HEK293 (cell line): ENCODE results near the gene ST7.

ENCODE experiments used
- CTCF ChIA-PET: fragments of 350-600 bp; formaldehyde crosslinking; extraction: SDS; loops from one replicate; lab custom pipeline; 2021; ENCODE audit warnings: antibody characterized with exemption; lab: Yijun Ruan, JAX
- POLR2A ChIA-PET: fragments of 300-600 bp; formaldehyde crosslinking; extraction: SDS; loops from one replicate; lab custom pipeline; 2020; ENCODE audit warnings: antibody characterized with exemption, inconsistent platforms; lab: Yijun Ruan, JAX
- H3K27ac ChIP-seq: fragments of 200-500 bp; sonication (Bioruptor generic); 2 replicates; pipeline ENCODE4 v1.5.1; 2014; ENCODE audit warnings: low read depth, low read length, control low read depth, inconsistent platforms; ENCODE audit errors: extremely low read depth
- H3K36me3 ChIP-seq, 2 experiments: fragments of 200-500 bp in 1 of 2; sonication (Bioruptor generic) in 1 of 2; 1 replicate in 1 of 2; 2 replicates in 1 of 2; pipeline ENCODE4 v1.5.1; 2014 to 2017; ENCODE audit warnings: inconsistent platforms in 2 of 2, low read length in 2 of 2; ENCODE audit not compliant: control insufficient read depth in 2 of 2, insufficient read depth in 1 of 2
- H3K4me1 ChIP-seq: fragments of 200-500 bp; sonication (Bioruptor generic); 2 replicates; pipeline ENCODE4 v1.5.1; 2014; ENCODE audit warnings: mild to moderate bottlenecking, low read length, inconsistent platforms; ENCODE audit not compliant: control insufficient read depth, insufficient read depth
- H3K4me3 ChIP-seq: 2 replicates; pipeline ENCODE4 v1.5.1; 2011; ENCODE audit warnings: low read depth, mild to moderate bottlenecking, control low read depth, low read length, moderate library complexity
- H3K9me3 ChIP-seq: fragments of 200-500 bp; sonication (Bioruptor generic); 2 replicates; pipeline ENCODE4 v1.5.1; 2014; ENCODE audit warnings: low read depth, low read length, inconsistent platforms; ENCODE audit not compliant: control insufficient read depth, insufficient read depth
- FEZF1 ChIP-seq: fragments of 450-650 bp; formaldehyde crosslinking; IDR thresholded peaks from 2 replicates; pipeline ENCODE4 v1.5.1; 2016; ENCODE audit warnings: missing biosample characterization, missing genetic modification characterization
- HOXA7 ChIP-seq: sonication (generic); formaldehyde crosslinking; IDR thresholded peaks from 2 replicates; pipeline ENCODE4 v1.8.1; 2022; ENCODE audit warnings: missing genetic modification reagents, borderline replicate concordance
- MYNN ChIP-seq: fragments of 450-650 bp; formaldehyde crosslinking; IDR thresholded peaks from 2 replicates; pipeline ENCODE4 v1.5.1; 2016; ENCODE audit warnings: missing biosample characterization, missing genetic modification characterization, borderline replicate concordance
- PRDM1 ChIP-seq: fragments of 450-650 bp; formaldehyde crosslinking; IDR thresholded peaks from 2 replicates; pipeline ENCODE4; 2016; ENCODE audit warnings: missing biosample characterization, missing genetic modification characterization
- SP7 ChIP-seq: fragments of 450-650 bp; formaldehyde crosslinking; IDR thresholded peaks from 2 replicates; pipeline ENCODE4 v1.5.1; 2016; ENCODE audit warnings: missing biosample characterization, missing genetic modification characterization
- YY1 ChIP-seq: fragments of 450-650 bp; formaldehyde crosslinking; IDR thresholded peaks from 2 replicates; pipeline ENCODE4 v1.5.1; 2018; ENCODE audit warnings: missing biosample characterization, missing genetic modification characterization
- ZBTB1 ChIP-seq: fragments of 450-650 bp; formaldehyde crosslinking; IDR thresholded peaks from 2 replicates; pipeline ENCODE4 v1.5.1; 2016; ENCODE audit warnings: missing biosample characterization, missing genetic modification characterization
- ZFHX2 ChIP-seq: fragments of 450-650 bp; formaldehyde crosslinking; conservative IDR thresholded peaks from 2 replicates; pipeline ENCODE4 v1.5.1; 2016; ENCODE audit warnings: missing biosample characterization, missing genetic modification characterization
- ZFP69B ChIP-seq: fragments of 450-650 bp; formaldehyde crosslinking; IDR thresholded peaks from 2 replicates; pipeline ENCODE4 v1.5.1; 2016; ENCODE audit warnings: missing biosample characterization, missing genetic modification characterization
- ZNF175 ChIP-seq: fragments of 450-650 bp; formaldehyde crosslinking; IDR thresholded peaks from 2 replicates; pipeline ENCODE4 v1.5.1; 2016; ENCODE audit warnings: missing biosample characterization, missing genetic modification characterization
- ZNF211 ChIP-seq: fragments of 450-650 bp; formaldehyde crosslinking; IDR thresholded peaks from 2 replicates; pipeline ENCODE4 v1.5.1; 2016; ENCODE audit warnings: low read depth, missing biosample characterization, missing genetic modification characterization
- ZNF26 ChIP-seq: fragments of 450-650 bp; formaldehyde crosslinking; IDR thresholded peaks from 2 replicates; pipeline ENCODE4 v1.5.1; 2016; ENCODE audit warnings: missing biosample characterization, missing genetic modification characterization
- ZNF302 ChIP-seq: fragments of 450-650 bp; formaldehyde crosslinking; IDR thresholded peaks from 2 replicates; pipeline ENCODE4 v1.5.1; 2016; ENCODE audit warnings: missing biosample characterization, missing genetic modification characterization, low read depth
- ZNF350 ChIP-seq: fragments of 450-650 bp; formaldehyde crosslinking; IDR thresholded peaks from 2 replicates; pipeline ENCODE4 v1.5.0; 2017; ENCODE audit warnings: missing biosample characterization, mild to moderate bottlenecking, missing genetic modification characterization
- ZNF354C ChIP-seq: fragments of 450-650 bp; formaldehyde crosslinking; IDR thresholded peaks from 2 replicates; pipeline ENCODE4 v1.5.1; 2016; ENCODE audit warnings: missing biosample characterization, missing genetic modification characterization, low read depth, borderline replicate concordance
- ZNF394 ChIP-seq: fragments of 450-650 bp; formaldehyde crosslinking; IDR thresholded peaks from 2 replicates; pipeline ENCODE4 v1.5.1; 2016; ENCODE audit warnings: missing biosample characterization, missing genetic modification characterization, mild to moderate bottlenecking, moderate library complexity, borderline replicate concordance
- ZNF404 ChIP-seq: fragments of 450-650 bp; formaldehyde crosslinking; IDR thresholded peaks from 2 replicates; pipeline ENCODE4 v1.5.1; 2017; ENCODE audit warnings: missing biosample characterization, missing genetic modification characterization
- ZNF518A ChIP-seq: fragments of 450-650 bp; formaldehyde crosslinking; conservative IDR thresholded peaks from 2 replicates; pipeline ENCODE4 v1.5.1; 2016; ENCODE audit warnings: low read depth, missing biosample characterization, missing genetic modification characterization
- ZNF530 ChIP-seq: fragments of 450-650 bp; formaldehyde crosslinking; IDR thresholded peaks from 2 replicates; pipeline ENCODE4 v1.5.1; 2016; ENCODE audit warnings: low read depth, missing biosample characterization, missing genetic modification characterization
- ZSCAN23 ChIP-seq: fragments of 450-650 bp; formaldehyde crosslinking; IDR thresholded peaks from 2 replicates; pipeline ENCODE4 v1.5.1; 2016; ENCODE audit warnings: missing biosample characterization, missing genetic modification characterization
- ZSCAN5A ChIP-seq: fragments of 450-650 bp; formaldehyde crosslinking; IDR thresholded peaks from 2 replicates; pipeline ENCODE4 v1.5.1; 2016; ENCODE audit warnings: missing biosample characterization, missing genetic modification characterization

The ST7 gene

DNA sequence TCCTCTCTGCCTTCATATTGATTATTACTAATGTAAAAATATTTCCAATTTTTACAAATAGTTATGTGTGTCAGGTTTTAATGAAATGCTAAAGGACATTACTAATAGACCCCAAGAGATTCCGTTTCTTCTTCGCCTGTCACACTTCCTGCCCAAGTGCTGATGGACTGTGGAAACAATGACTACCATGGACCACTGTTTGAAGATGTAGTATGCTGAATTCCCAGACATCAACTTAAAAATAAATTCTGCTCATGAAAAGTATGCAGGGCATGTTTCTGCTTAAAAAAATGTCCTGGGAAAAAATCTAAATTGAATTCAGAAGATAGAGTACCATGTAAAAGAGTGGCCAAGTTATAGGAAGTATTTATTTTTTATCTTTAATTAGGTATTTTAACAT lies 52.1 kb downstream of the ST7 start (continued):
- TF ChIP-seq ZNF26 (tag by site-specific recombination) = no peak
- no peak for TF ChIP-seq ZSCAN23 (tag by site-specific recombination)

DNA sequence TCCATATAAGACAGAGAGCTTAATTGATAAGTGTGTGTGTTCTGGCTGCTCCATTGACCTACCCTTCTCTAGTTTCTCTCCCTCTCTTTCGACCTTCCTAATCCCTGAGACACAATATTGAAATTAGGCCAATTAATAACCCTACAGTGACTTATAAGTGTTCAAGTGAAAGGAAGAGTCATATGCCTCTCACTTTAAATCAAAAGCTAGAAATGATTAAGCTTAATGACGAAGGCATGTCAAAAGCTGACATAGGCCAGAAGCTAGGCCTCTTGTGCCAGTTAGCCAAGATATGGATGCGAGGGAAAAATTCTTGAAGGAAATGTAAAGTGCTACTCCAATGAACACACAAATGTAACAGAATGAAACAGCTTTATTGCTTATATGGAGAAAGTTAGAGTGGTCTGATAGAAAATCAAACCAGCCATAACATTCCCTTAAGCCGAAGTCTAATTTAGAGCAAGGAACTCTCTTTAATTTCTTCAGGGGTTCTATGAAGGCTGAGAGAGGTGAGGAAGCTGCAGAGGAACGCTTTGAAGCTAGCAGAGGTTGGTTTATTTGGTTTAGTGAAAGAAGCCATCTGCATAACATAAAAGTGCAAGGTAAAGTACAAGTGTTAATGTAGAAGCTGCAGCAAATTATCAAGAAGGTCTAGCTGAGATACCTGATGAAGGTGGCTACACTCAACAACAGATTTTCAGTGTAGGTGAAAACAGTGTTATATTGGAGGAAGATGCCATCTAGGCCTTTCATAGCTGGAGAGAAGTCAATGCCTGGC lies 53.8 kb downstream of the ST7 start:
- TF ChIP-seq PRDM1 (tag by site-specific recombination) (peak; percentile 43; the same call in 1 of the 2 replicates), ZNF26 (tag by site-specific recombination) (no peak)
- Histone ChIP-seq H3K27ac (no peak overlapping the region), H3K36me3 (no peaks in the 10 kb centered on the region), H3K4me3 (no peak overlapping the region), H3K4me1 (peaks cover 11% of the 10 kb centered on the region; the same call in 1 of the 2 replicates), H3K9me3 (no peaks in the 10 kb centered on the region)
- CTCF ChIA-PET = interaction anchor here (0.6 to 2.7 kb wide), 7 partner anchors 19 to 379 kb away, joined by 3 to 16 read pairs (median 4); no protein-coding TSS in a partner anchor
- POLR2A ChIA-PET = interaction anchor here (1.5 kb wide), 1 partner anchor 53 kb away, joined by 5 read pairs; no protein-coding TSS in a partner anchor

DNA sequence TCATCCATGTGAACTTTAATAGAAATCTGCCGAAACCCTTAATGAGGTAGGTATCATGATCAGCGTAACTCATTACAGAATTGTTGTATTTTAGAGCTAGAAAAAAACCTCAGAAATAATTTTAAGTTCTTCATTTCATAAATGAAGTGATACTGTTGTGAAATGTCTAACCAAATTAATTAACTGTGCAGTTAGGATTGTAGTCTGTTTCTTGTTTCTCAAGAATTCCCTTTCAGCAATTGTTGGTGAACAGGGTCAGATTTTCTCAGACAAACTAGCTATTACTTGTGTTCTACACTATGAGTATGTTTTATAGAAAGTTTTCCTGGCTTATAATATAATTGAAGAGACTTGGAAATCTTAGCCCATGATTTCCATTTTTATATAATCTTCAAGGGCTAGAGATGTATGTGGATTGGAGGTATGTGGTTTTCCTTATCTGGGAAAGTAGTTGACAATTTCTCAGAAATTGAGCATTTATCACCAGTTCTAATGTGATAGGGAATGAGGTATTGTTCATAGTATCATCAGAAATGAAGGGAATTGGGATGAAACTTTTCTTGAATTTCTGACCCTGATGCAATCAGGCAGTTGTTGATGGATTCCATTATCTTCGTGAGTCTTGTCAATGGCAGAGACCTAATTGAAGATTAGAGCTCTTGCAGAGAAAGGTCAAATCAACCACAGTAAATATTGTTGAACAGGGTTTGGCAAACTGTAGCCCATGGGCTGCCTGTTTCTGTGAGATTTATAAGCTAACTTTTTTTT lies 55.0 kb downstream of the ST7 start:
- Histone ChIP-seq H3K4me3 (no peak overlapping the region), H3K27ac (no peak overlapping the region), H3K36me3 (no peaks in the 10 kb centered on the region), H3K4me1 (peaks cover 11% of the 10 kb centered on the region; the same call in 1 of the 2 replicates), H3K9me3 (no peaks in the 10 kb centered on the region)
- POLR2A ChIA-PET = interaction anchor here (0.6 to 1.5 kb wide), 2 partner anchors 54 to 75 kb away, joined by 3 to 5 read pairs; no protein-coding TSS in a partner anchor
- CTCF ChIA-PET = interaction anchor here (0.6 to 2.7 kb wide), 6 partner anchors 20 to 120 kb away, joined by 3 to 16 read pairs (median 4); no protein-coding TSS in a partner anchor
- TF ChIP-seq SP7 (tag by site-specific recombination) = no peak
- no peak for TF ChIP-seq ZSCAN5A (tag by site-specific recombination)
- no peak for TF ChIP-seq YY1 (tag by site-specific recombination)
- TF ChIP-seq ZNF354C (tag by site-specific recombination) = no peak
- no peak for TF ChIP-seq ZNF394 (tag by site-specific recombination)
- TF ChIP-seq ZNF518A (tag by site-specific recombination) = no peak
- no peak for TF ChIP-seq ZNF350 (tag by site-specific recombination)
- no peak for TF ChIP-seq ZNF302 (tag by site-specific recombination)
- TF ChIP-seq FEZF1 (tag by site-specific recombination) = no peak
- no peak for TF ChIP-seq ZNF175 (tag by site-specific recombination)
- TF ChIP-seq ZFHX2 (tag by site-specific recombination) = no peak
- no peak for TF ChIP-seq HOXA7 (CRISPR knock-in tag)
- no peak for TF ChIP-seq ZFP69B
- no peak for TF ChIP-seq ZNF530
- no peak for TF ChIP-seq ZBTB1 (tag by site-specific recombination)
- TF ChIP-seq ZNF211 (tag by site-specific recombination) = no peak
- no peak for TF ChIP-seq MYNN (tag by site-specific recombination)
- TF ChIP-seq ZNF404 (tag by site-specific recombination) = no peak
